ENCODE measurements around the gene UBAP2L.
"Not testable (repeated sequence)": the region's sequence is repeated elsewhere in the genome, so short reads cannot be mapped to it uniquely, and the experiment has no call there.

The UBAP2L gene

DNA sequence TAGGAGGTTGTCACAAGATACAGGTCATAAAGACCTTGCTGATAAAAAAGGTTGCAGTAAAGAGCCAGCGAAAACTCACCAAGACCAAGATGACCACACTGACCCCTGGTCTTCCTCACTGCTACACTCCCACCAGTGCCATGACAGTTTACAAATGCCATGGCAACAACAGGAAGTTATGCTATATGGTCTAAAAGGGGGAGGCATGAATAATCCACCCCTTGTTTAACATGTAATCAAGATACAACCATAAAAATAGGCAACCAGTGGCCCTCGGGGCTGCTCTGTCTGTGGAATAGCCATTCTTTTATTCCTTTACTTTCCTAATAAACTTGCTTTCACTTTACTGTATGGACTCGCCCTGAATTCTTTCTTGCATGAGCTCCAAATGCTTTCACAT, 93.5 kb downstream of the UBAP2L start:
- H3K4me1 Mint-ChIP-seq (ENCODE audit: low read depth); intact Hi-C loops (cut with micrococcal nuclease); H3K4me3 Mint-ChIP-seq; H3K27ac Mint-ChIP-seq; H3K27me3 Mint-ChIP-seq; H3K9me3 Mint-ChIP-seq; H3K36me3 Mint-ChIP-seq (ENCODE audit: low read depth): not testable (repeated sequence)

DNA sequence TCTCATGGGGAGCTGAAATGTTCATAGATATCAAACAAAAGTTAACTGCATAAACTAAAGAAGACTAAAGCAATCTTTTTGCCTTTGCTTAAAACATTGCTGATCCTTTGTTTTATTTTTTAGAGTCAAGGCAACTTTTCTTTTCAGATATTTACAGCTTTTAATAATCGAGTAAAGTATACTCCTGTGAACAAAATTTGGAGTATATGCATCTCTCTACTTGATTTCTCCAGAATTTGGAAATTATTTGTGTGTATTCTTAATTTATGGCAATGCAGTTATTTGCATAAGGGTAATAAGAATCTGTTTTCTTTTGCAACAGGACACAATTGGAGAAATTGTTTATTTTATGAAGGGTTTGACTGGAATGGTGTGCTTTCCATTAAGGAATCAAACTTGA, 95.9 kb downstream of the UBAP2L start:
- Mint-ChIP-seq H3K36me3 (ENCODE audit: low read depth) (no peaks in the 10 kb centered on the region), H3K27ac (no peak overlapping the region), H3K4me1 (ENCODE audit: low read depth) (no peaks in the 10 kb centered on the region), H3K9me3 (no peaks in the 10 kb centered on the region), H3K27me3 (peaks cover 21% of the 10 kb centered on the region), H3K4me3 (no peak overlapping the region)
- intact Hi-C loops (cut with micrococcal nuclease): no loop called here

DNA sequence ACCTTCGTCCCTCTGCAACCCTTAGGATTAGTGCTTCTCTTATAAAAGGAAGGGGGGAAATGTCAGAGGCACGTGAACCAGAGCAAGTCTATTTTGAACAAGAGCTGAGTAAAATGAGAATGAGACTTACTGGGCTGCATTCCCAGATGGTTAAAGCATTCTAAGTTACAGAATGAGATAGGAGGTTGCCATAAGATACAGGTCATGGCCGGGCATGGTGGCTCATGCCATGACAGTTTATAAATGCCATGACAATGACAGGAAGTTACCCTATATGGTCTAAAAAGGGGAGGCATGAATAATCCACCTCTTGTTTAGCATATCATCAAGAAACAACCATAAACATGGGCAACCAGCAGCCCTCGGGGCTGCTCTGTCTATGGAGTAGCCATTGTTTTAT, 97.6 kb downstream of the UBAP2L start:
- Mint-ChIP-seq H3K4me1 (ENCODE audit: low read depth) (no peaks in the 10 kb centered on the region), H3K27me3 (peaks cover 34% of the 10 kb centered on the region), H3K4me3 (no peak overlapping the region), H3K9me3 (no peaks in the 10 kb centered on the region), H3K36me3 (ENCODE audit: low read depth) (no peaks in the 10 kb centered on the region), H3K27ac (no peak overlapping the region)
- intact Hi-C loops (cut with micrococcal nuclease): no loop called here

Measured in dendritic cell treated with granulocyte-macrophage colony-stimulating factor and Interleukin-4, amounts not matched to agents 40 ng/mL and 50 ng/mL, for 4 days (primary cell).